ENCODE data around the gene KRTAP2-1. TPM values are rescaled to one million over a fixed set of nuclear protein-coding genes. Genes with fewer than 3 reads are reported as not detected.
"Not testable (repeated sequence)": the region's sequence is repeated elsewhere in the genome, so short reads cannot be mapped to it uniquely, and the experiment has no call there.

The KRTAP2-1 gene
- total and polyA plus RNA-seq, 7 donors: not detected

DNA sequence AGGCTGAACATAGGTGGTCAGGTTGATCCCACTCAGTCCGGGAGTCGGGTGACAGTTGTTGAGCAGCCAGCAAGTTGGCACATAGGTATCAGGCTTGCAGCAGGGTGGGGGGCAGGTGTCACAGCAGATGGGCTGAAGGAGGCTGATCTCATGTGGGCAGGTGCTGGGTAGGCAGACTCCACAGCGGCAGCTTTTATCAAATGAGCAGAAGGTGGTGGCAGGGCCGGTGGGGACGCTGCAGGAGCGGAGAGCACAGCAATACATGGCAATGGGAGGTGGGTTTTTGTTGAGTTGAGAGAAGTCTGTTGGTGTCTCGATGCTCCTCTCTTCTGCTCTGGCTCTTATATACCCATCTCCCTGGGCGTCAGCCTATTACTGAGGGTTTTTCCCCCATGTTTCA, 38.3 kb downstream of the KRTAP2-1 start, which contains the start of gene KRTAP3-1:
Gene KRTAP3-1 (minus strand): TSS at position 318 of the 400 bp plus-strand sequence. CDS start 54 bp downstream, at position 264.
- no peak for TF ChIP-seq POLR2AphosphoS5 (IDR thresholded peaks at IDR 0.05)
- TF ChIP-seq, protein P1, sequence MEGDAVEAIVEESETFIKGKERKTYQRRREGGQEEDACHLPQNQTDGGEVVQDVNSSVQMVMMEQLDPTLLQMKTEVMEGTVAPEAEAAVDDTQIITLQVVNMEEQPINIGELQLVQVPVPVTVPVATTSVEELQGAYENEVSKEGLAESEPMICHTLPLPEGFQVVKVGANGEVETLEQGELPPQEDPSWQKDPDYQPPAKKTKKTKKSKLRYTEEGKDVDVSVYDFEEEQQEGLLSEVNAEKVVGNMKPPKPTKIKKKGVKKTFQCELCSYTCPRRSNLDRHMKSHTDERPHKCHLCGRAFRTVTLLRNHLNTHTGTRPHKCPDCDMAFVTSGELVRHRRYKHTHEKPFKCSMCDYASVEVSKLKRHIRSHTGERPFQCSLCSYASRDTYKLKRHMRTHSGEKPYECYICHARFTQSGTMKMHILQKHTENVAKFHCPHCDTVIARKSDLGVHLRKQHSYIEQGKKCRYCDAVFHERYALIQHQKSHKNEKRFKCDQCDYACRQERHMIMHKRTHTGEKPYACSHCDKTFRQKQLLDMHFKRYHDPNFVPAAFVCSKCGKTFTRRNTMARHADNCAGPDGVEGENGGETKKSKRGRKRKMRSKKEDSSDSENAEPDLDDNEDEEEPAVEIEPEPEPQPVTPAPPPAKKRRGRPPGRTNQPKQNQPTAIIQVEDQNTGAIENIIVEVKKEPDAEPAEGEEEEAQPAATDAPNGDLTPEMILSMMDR (IDR thresholded peaks at IDR 0.05): no peak
- TF ChIP-seq POLR2A (IDR thresholded peaks at IDR 0.05): no peak
- no peak for TF ChIP-seq EP300 (IDR thresholded peaks at IDR 0.05)
- H3K9me3 ChIP-seq: no peaks in the 10 kb centered on the region
- no peak within 1 kb of the TSS for H3K4me3 ChIP-seq
- DNase-seq: no peak
- intact Hi-C loops (cut with DNase I): no loop called here
- H3K36me3 ChIP-seq: no peaks in the 10 kb centered on the region
- no peaks in the 10 kb centered on the region for H3K4me1 ChIP-seq
- no peak within 1 kb of the TSS for H3K27ac ChIP-seq
- no peaks in the 10 kb centered on the region for H3K27me3 ChIP-seq
- 85 to 94% methylated on average over 8 of the region's 8 CpGs for WGBS, 2 donors

DNA sequence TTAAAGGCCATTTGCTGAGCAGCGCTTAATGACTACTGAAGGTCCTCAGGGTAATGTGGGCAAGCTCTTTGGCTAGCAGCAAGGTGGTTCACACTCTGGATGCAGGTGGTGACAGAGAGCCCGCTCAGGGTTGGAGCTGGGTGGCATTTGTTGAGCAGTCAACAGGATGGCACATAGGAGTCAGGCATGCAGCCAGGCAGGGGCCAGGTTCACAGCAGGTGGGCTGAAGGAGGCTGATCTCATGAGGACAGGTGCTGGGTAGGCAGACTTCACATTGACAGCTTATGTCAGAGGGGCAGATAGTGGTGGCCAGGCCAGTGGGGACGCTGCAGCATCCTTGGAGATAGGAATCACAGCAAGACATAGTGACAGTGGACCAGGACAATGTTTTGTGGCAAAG, 42.7 kb downstream of the KRTAP2-1 start:
- no peak overlapping the region for H3K27ac ChIP-seq
- no peak for DNase-seq
- intact Hi-C loops (cut with DNase I): no loop called here
- H3K4me1 ChIP-seq: no peaks in the 10 kb centered on the region
- no peaks in the 10 kb centered on the region for H3K9me3 ChIP-seq
- 90 to 92% methylated on average over 3 of the region's 3 CpGs for WGBS, 2 donors
- no peak overlapping the region for H3K4me3 ChIP-seq
- no peaks in the 10 kb centered on the region for H3K27me3 ChIP-seq
- no peaks in the 10 kb centered on the region for H3K36me3 ChIP-seq
- TF ChIP-seq, protein P1 (IDR thresholded peaks at IDR 0.05): no peak
- TF ChIP-seq POLR2AphosphoS5 (IDR thresholded peaks at IDR 0.05): no peak
- TF ChIP-seq EP300 (IDR thresholded peaks at IDR 0.05): no peak
- TF ChIP-seq POLR2A (IDR thresholded peaks at IDR 0.05): no peak

- Histone ChIP-seq H3K27ac (no peak overlapping the region), H3K27me3 (no peaks in the 10 kb centered on the region), H3K9me3 (no peaks in the 10 kb centered on the region), H3K4me3 (no peak overlapping the region), H3K36me3 (no peaks in the 10 kb centered on the region), H3K4me1 (no peaks in the 10 kb centered on the region)
- 75 to 77% methylated on average over 4 of the region's 4 CpGs for WGBS, 2 donors
- TF ChIP-seq, protein P1 (IDR thresholded peaks at IDR 0.05): no peak
- TF ChIP-seq POLR2A (IDR thresholded peaks at IDR 0.05): no peak
- DNase-seq: no peak
- intact Hi-C loops (cut with DNase I): no loop called here
These were observed 43.2 kb downstream of the KRTAP2-1 start for GRCh38 chr17:41003926-41004325.

DNA sequence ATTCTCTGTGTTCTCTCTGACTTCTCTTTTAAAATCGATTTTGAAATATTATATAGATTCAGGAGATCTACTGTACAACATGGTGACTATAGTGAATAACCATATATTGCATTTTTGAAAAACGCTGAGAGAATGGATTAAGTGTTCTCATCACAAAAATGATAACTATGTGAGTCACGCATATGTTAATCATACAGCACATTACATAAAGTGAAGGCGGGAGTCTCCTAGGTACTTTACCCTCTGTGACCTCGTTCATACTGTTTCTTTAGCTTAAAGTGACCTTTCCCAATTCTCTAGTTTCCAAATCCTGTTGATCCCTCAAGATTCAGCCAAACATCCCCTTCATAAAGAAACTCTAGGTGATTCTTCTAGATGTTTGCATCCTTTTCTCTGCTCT, 44.3 kb downstream of the KRTAP2-1 start:
- no peaks in the 10 kb centered on the region for H3K27me3 ChIP-seq
- no peaks in the 10 kb centered on the region for H3K9me3 ChIP-seq
- DNase-seq: no peak
- 34 to 69% methylated on average over 5 of the region's 5 CpGs for WGBS, 2 donors
- TF ChIP-seq POLR2AphosphoS5 (IDR thresholded peaks at IDR 0.05): no peak
- TF ChIP-seq EP300 (IDR thresholded peaks at IDR 0.05): no peak
- TF ChIP-seq POLR2A (IDR thresholded peaks at IDR 0.05): no peak
- TF ChIP-seq, protein P1 (IDR thresholded peaks at IDR 0.05): no peak
- no peak overlapping the region for H3K4me3 ChIP-seq
- intact Hi-C loops (cut with DNase I): no loop called here
- no peaks in the 10 kb centered on the region for H3K36me3 ChIP-seq
- H3K27ac ChIP-seq: no peak overlapping the region
- no peaks in the 10 kb centered on the region for H3K4me1 ChIP-seq

- 81 to 91% methylated on average over 4 of the region's 4 CpGs for WGBS, 2 donors
- intact Hi-C loops (cut with DNase I): no loop called here
- Histone ChIP-seq H3K4me1 (no peaks in the 10 kb centered on the region), H3K27me3 (no peaks in the 10 kb centered on the region), H3K36me3 (no peaks in the 10 kb centered on the region), H3K9me3 (no peaks in the 10 kb centered on the region), H3K4me3 (no peak overlapping the region), H3K27ac (no peak overlapping the region)
- TF ChIP-seq, protein P1 (IDR thresholded peaks at IDR 0.05): no peak
- no peak for TF ChIP-seq POLR2AphosphoS5 (IDR thresholded peaks at IDR 0.05)
- TF ChIP-seq POLR2A (IDR thresholded peaks at IDR 0.05): no peak
- TF ChIP-seq EP300 (IDR thresholded peaks at IDR 0.05): no peak
- no peak for DNase-seq
These were observed 45.3 kb downstream of the KRTAP2-1 start for GRCh38 chr17:41001795-41002194.

DNA sequence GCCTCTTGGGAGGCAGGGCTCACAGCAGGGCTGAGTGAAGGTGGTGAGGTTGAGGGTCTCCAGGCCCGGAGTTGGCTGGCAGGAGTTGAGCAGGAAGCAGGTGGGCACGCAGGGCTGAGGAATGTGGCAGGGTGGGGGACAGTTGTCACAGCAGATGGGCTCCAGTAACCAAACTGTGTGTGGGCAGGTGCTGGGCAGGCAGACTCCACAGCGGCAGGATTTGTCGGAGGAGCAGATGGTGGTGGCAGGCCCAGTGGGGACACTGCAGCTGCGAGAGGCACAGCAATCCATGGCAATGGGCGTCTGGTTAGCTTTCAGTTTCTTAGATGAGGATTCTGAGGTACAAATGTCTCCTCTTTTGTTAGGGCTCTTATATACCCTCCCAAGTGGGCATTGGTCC, 47.6 kb downstream of the KRTAP2-1 start, which contains the start of gene KRTAP3-2:
Gene KRTAP3-2 (minus strand): TSS at position 344 of the 400 bp plus-strand sequence. CDS start 53 bp downstream, at position 291.
- not testable (repeated sequence) for DNase-seq, H3K27me3 ChIP-seq
- 84 to 92% methylated on average over 6 of the region's 6 CpGs for WGBS, 2 donors

More for the DNA sequence above, 47.6 kb downstream of the KRTAP2-1 start, which contains the start of gene KRTAP3-2:
- H3K4me3 ChIP-seq; H3K4me1 ChIP-seq; H3K9me3 ChIP-seq; H3K36me3 ChIP-seq; H3K27ac ChIP-seq; intact Hi-C loops (cut with DNase I): not testable (repeated sequence)

Data from sigmoid colon (tissue), 7 donors.